Spleen (tissue), 11 donors: ENCODE measurements around the gene BSND. TPM values are rescaled to one million over a fixed set of nuclear protein-coding genes. Genes with fewer than 3 reads are reported as not detected.

ENCODE experiments used
- DNase-seq: peaks from one replicate; pipeline ENCODE4 v3.0.0-alpha.2; 2020
- H3K27ac ChIP-seq, 8 donors: fragments of 200-600 bp; sonication (generic) in 7 of 8; 1 replicate in 4 of 8; 2 replicates in 4 of 8; pipeline versions ENCODE4 v1.5.0 to v1.8.0; 2016 to 2021; ENCODE audit warnings: inconsistent platforms in 4 of 8, mild to moderate bottlenecking in 4 of 8, moderate library complexity in 1 of 8
- H3K27me3 ChIP-seq, 7 donors: fragments of 200-600 bp; sonication (generic) in 6 of 7; replicated peaks in 1 of 7; 1 replicate in 4 of 7; 2 replicates in 3 of 7; pipeline versions ENCODE4 v1.5.0 to v1.8.0; 2016 to 2021; ENCODE audit warnings: inconsistent platforms in 3 of 7, mild to moderate bottlenecking in 1 of 7
- H3K36me3 ChIP-seq, 6 donors: fragments of 200-600 bp; sonication (generic) in 5 of 6; 1 replicate in 4 of 6; 2 replicates in 2 of 6; pipeline versions ENCODE4 v1.5.0 to v1.8.0; 2016 to 2021; ENCODE audit warnings: inconsistent platforms in 2 of 6
- H3K4me1 ChIP-seq, 6 donors: fragments of 200-600 bp; sonication (generic) in 5 of 6; 1 replicate in 3 of 6; 2 replicates in 3 of 6; pipeline versions ENCODE4 v1.5.0 to v1.8.0; 2016 to 2021; ENCODE audit warnings: inconsistent platforms in 3 of 6
- H3K4me3 ChIP-seq, 8 donors: fragments of 200-600 bp; sonication (generic) in 7 of 8; 1 replicate in 4 of 8; 2 replicates in 4 of 8; pipeline versions ENCODE4 v1.5.0 to v1.8.0; 2016 to 2021; ENCODE audit warnings: inconsistent platforms in 4 of 8, mild to moderate bottlenecking in 4 of 8, moderate library complexity in 2 of 8
- H3K9me3 ChIP-seq, 8 donors: fragments of 200-600 bp; sonication (generic) in 7 of 8; 1 replicate in 4 of 8; 2 replicates in 4 of 8; pipeline versions ENCODE4 v1.5.0 to v1.8.0; 2016 to 2021; ENCODE audit warnings: inconsistent platforms in 4 of 8
- POLR2A ChIP-seq, 3 donors: fragments of 450-650 bp; IDR thresholded peaks; one replicate each; pipeline ENCODE4 v1.5.1; 2017; ENCODE audit warnings: antibody characterized with exemption in 3 of 3, mild to moderate bottlenecking in 1 of 3
- POLR2AphosphoS5 ChIP-seq, 3 donors: sonication (generic); formaldehyde crosslinking; IDR thresholded peaks; one replicate each; pipeline ENCODE4 v1.5.1; 2017; ENCODE audit warnings: antibody characterized with exemption in 3 of 3
- WGBS, 5 donors: extraction: QIAGEN DNeasy Blood & Tissue Kit in 3 of 5; methylation state at CpG; one replicate each; pipeline versions ENCODE4 v1.1.5 to v1.1.7; 2013 to 2018; 5-methylcytosine and 5-hydroxymethylcytosine counted together
- intact Hi-C: fragments of 100-400 bp; cut with DNase I; formaldehyde crosslinking; loops from one replicate; pipeline ENCODE4 v1.15.0; 2023; ENCODE audit warnings: low total_unique reads
- polyA plus RNA-seq, 3 donors: library from polyadenylated mRNA; stranded (reverse); fragments of 200-250 nt; gene quantifications; one replicate each; pipeline ENCODE4 v1.2.1, GENCODE V29; 2013
- total RNA-seq, 7 donors: library from RNA; depleted of rRNA in 3 of 7; stranded (reverse); fragments of >200 nt in 3 of 7; fragmentation: NEBNext Ultra II Directional in 4 of 7; extraction: Animal tissue kit (Norgen Biotek cat#: 25700) in 4 of 7; gene quantifications; one replicate each; pipeline versions ENCODE4 v1.1.0 to v1.2.1, GENCODE V29; 2016 to 2021
- TF ChIP-seq, protein P1 (sequence below), 11 experiments: fragments of 200-600 bp in 7 of 11; fragments of 450-650 bp in 4 of 11; sonication (generic) in 4 of 11; IDR thresholded peaks in 8 of 11; conservative IDR thresholded peaks in 3 of 11; 1 replicate in 7 of 11; 2 replicates in 4 of 11; pipeline versions ENCODE4 v1.4.0 to v1.8.0; 2016 to 2021; ENCODE audit warnings: antibody characterized with exemption in 11 of 11, inconsistent platforms in 4 of 11, mild to moderate bottlenecking in 1 of 11
- donor health status: healthy with polysubstance abuse.
- donor health status: DM: no; HTN: no; CAD: no; lungs with moderate emphysema.
- donor health status: DM: no; HTN: no; CAD: no.
- donor health status: Bipolar disorder and iron deficiency.
- donor health status: healthy.
- donor health status: DM: no; HTN: no; CAD: no.
- donor health status: DM: yes; HTN: yes; CAD: no.

Gene BSND
- total and polyA plus RNA-seq, 10 donors: 0.02 to 0.20 (median 0.09) TPM; not detected in 5

- Histone ChIP-seq H3K36me3 (peaks cover 0 to 36% (median 0%) of the 10 kb centered on the region in 6 donors), H3K27me3 (peaks cover 0 to 38% (median 22%) of the 10 kb centered on the region in 7 donors), H3K9me3 (no peaks in the 10 kb centered on the region), H3K4me1 (peaks cover 0 to 19% (median 10%) of the 10 kb centered on the region in 6 donors), H3K27ac (no peak overlapping the region), H3K4me3 (no peak overlapping the region)
- intact Hi-C loops: no loop called here
- TF ChIP-seq POLR2AphosphoS5 (IDR thresholded peaks at IDR 0.05) (no peak), POLR2A (IDR thresholded peaks at IDR 0.05) (no peak)
- TF ChIP-seq, protein P1, sequence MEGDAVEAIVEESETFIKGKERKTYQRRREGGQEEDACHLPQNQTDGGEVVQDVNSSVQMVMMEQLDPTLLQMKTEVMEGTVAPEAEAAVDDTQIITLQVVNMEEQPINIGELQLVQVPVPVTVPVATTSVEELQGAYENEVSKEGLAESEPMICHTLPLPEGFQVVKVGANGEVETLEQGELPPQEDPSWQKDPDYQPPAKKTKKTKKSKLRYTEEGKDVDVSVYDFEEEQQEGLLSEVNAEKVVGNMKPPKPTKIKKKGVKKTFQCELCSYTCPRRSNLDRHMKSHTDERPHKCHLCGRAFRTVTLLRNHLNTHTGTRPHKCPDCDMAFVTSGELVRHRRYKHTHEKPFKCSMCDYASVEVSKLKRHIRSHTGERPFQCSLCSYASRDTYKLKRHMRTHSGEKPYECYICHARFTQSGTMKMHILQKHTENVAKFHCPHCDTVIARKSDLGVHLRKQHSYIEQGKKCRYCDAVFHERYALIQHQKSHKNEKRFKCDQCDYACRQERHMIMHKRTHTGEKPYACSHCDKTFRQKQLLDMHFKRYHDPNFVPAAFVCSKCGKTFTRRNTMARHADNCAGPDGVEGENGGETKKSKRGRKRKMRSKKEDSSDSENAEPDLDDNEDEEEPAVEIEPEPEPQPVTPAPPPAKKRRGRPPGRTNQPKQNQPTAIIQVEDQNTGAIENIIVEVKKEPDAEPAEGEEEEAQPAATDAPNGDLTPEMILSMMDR (IDR thresholded peaks at IDR 0.05 in 8 of 11, conservative IDR thresholded peaks at IDR 0.05 in 3 of 11): no peak
- 92 to 95% (median 92%) methylated on average over 6 to 9 of the region's 9 CpGs for WGBS, 5 donors
- no peak for DNase-seq
Observed at GRCh38 chr1:55043726-55044125, 45.0 kb downstream of the BSND start.

DNA sequence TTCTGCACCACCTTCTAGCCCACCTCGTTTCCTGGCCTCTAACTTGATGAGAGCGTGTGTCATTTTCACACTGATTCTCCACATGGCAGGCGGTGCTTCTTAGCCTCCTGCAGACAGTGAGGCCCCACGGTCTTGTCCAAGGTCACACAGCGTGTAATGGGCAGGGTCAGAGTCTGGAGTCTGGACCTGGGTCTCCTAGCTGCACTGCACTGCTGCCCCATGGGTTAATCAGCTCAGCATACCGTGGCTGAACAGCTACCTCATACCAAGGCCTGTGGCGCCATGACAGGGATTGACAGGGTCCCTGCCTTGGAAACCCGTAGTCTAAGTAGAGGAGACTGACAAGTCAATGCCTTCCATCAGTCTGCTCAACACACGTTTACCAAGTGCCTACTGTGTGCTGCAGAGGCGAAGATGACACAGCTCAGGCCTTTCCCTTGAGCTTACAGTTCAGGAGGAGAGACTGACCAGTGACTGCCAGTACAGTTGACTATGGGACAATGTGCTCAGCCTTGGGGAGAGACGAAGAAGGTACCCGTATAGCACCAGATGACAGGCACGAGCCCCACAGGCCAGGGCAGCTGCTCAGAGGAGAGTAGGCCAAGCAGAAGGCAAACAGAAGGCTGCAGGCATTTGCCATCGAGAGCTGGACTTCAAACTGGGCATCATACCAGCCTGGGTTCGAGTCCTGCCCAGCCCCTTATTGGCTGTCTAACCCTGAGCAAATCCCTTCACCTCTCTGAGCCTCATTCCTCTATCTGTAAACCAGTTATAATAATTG is 46.1 kb downstream of the BSND start:
- intact Hi-C loops: no loop called here
- Histone ChIP-seq H3K27ac (no peak overlapping the region), H3K4me3 (no peak overlapping the region), H3K27me3 (peaks cover 0 to 27% (median 13%) of the 10 kb centered on the region in 7 donors), H3K36me3 (peaks cover 0 to 36% (median 0%) of the 10 kb centered on the region in 6 donors), H3K9me3 (no peaks in the 10 kb centered on the region), H3K4me1 (peaks cover 0 to 13% (median 3%) of the 10 kb centered on the region in 6 donors)
- 84 to 94% (median 88%) methylated on average over 15 of the region's 15 CpGs for WGBS, 5 donors
- no peak for DNase-seq
- TF ChIP-seq POLR2AphosphoS5 (IDR thresholded peaks at IDR 0.05): no peak
- no peak for TF ChIP-seq POLR2A (IDR thresholded peaks at IDR 0.05)
- TF ChIP-seq, protein P1 (IDR thresholded peaks at IDR 0.05 in 8 of 11, conservative IDR thresholded peaks at IDR 0.05 in 3 of 11): no peak

GRCh38 chr1:55045430-55045829 is 46.7 kb downstream of the BSND start:
- TF ChIP-seq POLR2A (IDR thresholded peaks at IDR 0.05): no peak
- TF ChIP-seq, protein P1 (IDR thresholded peaks at IDR 0.05 in 8 of 11, conservative IDR thresholded peaks at IDR 0.05 in 3 of 11): no peak
- TF ChIP-seq POLR2AphosphoS5 (IDR thresholded peaks at IDR 0.05): no peak
- Histone ChIP-seq H3K27me3 (peaks cover 0 to 21% (median 7%) of the 10 kb centered on the region in 7 donors), H3K4me3 (no peak overlapping the region), H3K27ac (no peak overlapping the region), H3K9me3 (no peaks in the 10 kb centered on the region), H3K4me1 (peaks cover 0 to 7% (median under 1%) of the 10 kb centered on the region in 6 donors), H3K36me3 (peaks cover 0 to 36% (median 0%) of the 10 kb centered on the region in 6 donors)
- no peak for DNase-seq
- 89 to 96% (median 93%) methylated on average over 10 of the region's 10 CpGs for WGBS, 5 donors
- intact Hi-C loops: no loop called here

GRCh38 chr1:55046871-55047270 is 48.1 kb downstream of the BSND start:
- H3K36me3 ChIP-seq: peaks cover 0 to 36% (median 0%) of the 10 kb centered on the region in 6 donors
- peaks cover 0 to 6% (median 0%) of the 10 kb centered on the region in 7 donors for H3K27me3 ChIP-seq
- TF ChIP-seq, protein P1 (IDR thresholded peaks at IDR 0.05 in 8 of 11, conservative IDR thresholded peaks at IDR 0.05 in 3 of 11): no peak
- TF ChIP-seq POLR2A (IDR thresholded peaks at IDR 0.05) (no peak), POLR2AphosphoS5 (IDR thresholded peaks at IDR 0.05) (no peak)
- no peak overlapping the region for H3K4me3 ChIP-seq
- DNase-seq: no peak
- WGBS, 5 donors: 78 to 93% (median 87%) methylated on average over 4 of the region's 4 CpGs
- intact Hi-C loops: no loop called here
- H3K4me1 ChIP-seq: peaks cover 0 to 6% (median 0%) of the 10 kb centered on the region in 6 donors
- H3K9me3 ChIP-seq: no peaks in the 10 kb centered on the region
- no peak overlapping the region for H3K27ac ChIP-seq
